AG08395 (cell line): Measurements from ENCODE around the gene RNASEH2A.

Source experiments
- DNase-seq: peaks from one replicate; pipeline ENCODE4 v3.0.0; 2012; ENCODE audit warnings: mixed read lengths, low spot score

The RNASEH2A gene

DNA sequence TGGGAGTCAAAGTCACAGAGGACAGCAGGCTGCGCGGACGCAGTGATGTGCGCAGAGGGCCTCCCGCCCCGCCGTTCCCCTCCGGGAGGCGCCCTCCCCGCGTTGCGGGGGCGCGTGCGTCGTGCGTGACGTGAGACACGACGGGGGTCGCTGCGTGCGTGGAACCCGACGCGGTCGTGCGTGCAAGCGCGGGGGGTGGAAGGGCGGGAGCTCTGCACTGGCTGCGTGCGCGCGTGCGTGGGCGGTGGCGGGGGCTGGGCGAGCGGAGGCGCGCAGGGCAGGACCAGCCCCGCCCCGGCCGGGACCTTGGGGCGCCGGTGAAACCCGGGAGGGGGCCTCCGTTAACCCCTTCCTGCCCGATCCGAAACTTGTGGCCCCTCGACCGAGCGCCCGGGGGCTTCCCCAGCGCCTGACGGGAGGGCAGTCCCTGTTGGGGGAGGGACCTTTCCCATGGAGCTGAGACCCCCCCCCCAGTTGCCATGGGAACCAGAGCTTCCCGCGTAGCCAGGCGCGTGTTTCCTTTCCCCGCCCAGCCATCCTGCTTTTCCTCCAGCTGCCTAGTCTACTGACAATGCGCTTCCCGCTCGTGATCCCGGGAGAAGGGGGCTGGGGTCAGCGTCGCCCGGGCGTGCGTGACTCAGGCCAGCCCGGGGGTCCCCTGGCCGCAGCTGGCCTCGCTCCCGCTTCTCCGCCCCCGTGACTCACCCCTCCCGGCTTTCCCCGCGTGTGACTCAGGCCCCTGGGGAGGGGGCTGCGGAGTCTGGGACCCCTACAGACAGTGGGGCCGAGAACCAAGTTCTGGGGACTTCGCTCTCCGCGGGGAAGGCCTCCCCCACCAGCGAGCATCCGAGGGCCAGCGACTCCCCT is 23.7 kb upstream of the RNASEH2A start:
- DNase-seq = peak; percentile 77

- no peak for DNase-seq
Measured at GRCh38 chr19:12783291-12783848, 23.0 kb upstream of the RNASEH2A start.

GRCh38 chr19:12783849-12784393 is 22.5 kb upstream of the RNASEH2A start:
- DNase-seq = no peak

GRCh38 chr19:12784394-12784870 is 22.0 kb upstream of the RNASEH2A start:
- DNase-seq = no peak

DNA sequence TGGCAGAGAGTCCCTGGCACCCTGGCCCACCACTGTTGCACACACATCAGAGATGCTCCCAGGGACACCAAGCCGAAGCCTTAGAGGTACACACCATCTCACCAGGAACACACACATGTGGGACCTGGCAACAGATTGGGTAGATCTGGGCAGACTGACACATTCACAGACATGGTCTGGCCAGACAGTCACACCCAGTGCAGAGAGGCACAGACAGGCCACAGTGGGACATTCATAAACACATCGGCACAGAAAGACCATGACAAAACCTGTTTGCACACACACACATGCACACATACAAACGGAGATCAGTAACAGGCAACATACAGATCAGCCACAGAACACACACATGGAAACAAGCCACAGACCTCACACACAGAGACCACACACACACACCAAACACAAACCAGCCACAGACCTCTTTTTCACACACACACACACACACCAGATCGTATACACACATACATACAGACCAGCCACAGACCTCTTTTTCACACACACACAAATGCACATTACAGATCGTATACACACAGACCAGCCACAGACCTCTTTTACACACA is 21.4 kb upstream of the RNASEH2A start:
- DNase-seq = no peak

GRCh38 chr19:12785431-12786031 is 20.9 kb upstream of the RNASEH2A start:
- no peak for DNase-seq

DNA sequence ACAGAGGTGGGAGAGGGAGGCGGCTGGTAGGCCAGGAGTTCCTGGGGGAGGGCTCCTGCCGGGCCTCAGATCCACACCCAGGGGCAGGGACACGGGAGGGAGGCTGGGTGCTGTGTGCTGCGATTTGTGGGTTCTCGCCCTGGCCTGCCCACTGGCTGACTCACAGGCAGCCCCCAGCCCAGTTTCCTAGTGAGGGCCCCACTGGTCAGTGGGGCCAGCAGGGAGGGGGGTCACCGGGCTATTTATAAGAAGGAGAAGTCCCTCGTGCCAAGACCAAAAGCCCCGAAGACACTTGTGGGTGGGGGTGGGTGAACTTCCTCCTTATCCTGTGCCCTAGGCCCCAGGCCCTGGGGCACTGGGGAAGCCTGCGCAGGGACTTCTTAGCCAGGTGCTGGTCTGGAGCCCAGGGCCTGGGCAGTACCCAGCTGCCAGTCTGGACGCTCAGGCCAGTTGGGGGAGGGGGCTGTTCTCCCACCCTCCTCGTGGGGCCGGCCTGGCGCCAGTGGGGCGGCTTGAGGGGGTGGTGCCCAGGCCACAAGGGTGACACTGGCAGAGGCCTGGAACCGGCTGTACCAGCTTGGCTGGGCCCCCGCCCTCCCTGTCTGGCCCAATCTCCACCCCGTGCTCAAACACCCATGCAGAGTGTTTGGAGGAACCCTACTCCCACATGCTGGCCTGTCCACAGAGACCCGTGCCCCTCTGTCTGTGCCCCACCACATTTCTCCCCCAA is 20.1 kb upstream of the RNASEH2A start:
- no peak for DNase-seq

GRCh38 chr19:12786952-12787351 is 19.4 kb upstream of the RNASEH2A start:
- DNase-seq = no peak

DNA sequence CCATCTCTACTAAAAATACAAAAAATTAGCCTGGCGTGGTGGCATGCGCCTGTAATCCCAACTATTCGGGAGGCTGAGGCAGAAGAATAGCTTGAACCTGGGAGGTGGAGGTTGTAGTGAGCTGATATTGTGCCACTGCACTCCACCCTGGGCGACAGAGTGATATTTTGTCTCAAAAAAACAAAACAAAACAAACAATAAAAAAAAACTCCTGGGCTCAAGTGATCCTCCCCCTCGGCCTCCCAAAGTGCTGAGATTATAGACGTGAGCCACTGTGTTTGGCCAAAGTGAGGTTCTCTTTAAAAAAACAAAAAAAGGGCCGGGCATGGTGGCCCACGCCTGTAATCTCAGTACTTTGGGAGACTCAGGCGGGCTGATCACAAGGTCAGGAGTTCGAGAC is 18.9 kb upstream of the RNASEH2A start:
- no peak for DNase-seq

DNA sequence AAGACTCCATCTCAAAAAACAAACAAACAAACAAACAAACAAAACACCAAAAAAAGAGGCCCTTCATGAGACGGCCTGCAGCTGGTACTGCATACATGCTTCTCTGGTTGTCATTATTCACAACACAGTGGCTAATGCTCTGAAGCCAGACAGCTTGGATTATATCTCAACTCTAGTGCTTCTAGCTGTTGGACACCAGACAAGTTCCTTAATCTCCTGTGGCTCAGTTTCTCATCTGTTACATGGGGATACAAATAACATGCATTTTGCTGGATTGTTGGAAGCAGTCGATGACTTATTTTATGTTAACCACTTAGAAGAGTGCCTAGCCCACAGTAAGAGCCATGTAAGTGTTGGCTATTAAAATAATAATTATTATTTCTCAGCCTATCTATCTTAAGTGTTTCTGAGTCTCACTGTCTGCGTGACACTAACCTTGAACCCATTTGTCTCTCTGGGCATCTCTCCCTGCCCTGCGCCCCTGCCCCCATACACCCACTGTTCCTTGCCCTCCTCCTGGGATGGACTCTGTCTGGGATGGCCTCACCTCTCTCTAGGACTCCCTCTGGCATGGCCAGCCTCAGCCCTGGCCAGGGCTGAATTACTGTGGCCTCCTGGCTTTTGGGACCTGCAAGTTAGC is 18.2 kb upstream of the RNASEH2A start:
- DNase-seq = no peak

- DNase-seq = peak; percentile 55
Measured at GRCh38 chr19:12788682-12789097, 17.7 kb upstream of the RNASEH2A start.

DNA sequence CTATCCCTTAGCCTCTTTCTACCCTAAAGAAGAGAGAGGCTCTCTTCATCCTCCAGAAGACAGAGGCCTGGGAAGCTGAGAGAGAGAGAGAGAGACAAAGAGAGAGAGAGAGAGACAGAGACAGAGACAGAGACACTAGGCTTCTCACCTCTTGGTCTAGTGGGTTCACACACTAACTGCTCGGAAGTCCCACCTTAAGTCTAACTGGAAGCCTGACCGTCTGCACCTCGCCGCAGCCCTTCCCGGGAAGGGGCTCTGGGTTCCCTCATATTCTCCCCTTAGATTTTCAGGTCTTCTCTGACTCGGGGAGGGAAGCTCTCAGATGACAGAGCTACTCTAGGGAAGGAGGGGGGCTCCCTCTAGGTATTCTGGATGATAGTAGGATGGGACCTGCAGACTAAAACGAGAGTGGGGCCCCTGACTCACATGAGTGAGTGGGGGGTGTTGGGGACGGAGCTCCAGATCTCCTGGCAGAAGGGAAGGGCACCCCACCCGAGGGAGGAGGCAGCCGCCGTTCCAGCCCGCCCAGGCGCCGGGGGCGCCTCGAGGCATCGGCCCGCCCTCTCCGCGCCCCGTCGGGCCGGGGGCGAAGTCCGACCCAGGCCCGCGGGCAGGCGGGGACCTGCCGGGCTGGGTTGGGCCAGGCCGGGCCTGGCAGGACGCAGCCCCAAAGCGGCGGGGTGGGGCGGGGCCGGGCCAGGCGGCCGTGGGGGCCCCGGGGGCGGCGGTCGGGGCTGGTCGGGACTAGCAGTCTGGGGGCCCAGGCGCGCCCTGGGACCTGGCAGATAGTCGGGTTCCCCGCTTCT is 17.1 kb upstream of the RNASEH2A start:
- DNase-seq = peak; percentile 3

DNA sequence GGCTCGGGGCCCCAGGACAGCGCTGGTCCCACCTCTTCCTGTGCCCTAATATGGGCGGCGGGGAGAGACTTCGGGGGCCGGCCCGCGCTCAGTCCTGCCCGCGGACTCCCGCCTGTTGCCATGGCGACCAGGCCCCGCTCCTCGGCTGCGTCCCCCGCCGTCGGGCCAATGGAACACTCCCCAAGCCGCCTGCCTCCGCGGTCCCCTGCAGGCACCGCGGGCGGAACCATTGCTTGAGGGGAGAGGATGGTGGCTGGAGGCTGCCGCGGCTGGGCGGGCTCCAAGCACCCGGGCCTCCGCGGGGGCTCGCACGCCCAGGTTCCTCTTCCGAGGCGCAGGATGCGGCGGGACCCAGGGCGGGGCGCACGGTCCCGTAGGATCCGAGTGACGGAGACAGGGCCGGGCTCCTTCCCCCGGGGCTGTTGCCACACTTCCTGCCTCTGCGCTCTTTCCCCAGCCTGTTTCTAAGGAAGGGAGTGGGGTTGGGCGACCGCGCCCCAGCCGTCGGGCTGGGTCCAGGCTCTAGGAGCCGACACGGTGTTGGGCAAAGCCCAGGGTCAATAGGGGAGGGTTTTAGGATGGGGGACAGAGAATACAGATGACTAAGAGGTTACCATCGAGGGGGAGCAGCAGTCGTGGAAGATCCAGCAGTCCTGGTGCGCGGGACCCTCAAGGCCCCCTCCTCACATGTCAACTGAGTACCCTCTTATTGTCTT is 16.3 kb upstream of the RNASEH2A start:
- DNase-seq = peak; percentile 95

DNA sequence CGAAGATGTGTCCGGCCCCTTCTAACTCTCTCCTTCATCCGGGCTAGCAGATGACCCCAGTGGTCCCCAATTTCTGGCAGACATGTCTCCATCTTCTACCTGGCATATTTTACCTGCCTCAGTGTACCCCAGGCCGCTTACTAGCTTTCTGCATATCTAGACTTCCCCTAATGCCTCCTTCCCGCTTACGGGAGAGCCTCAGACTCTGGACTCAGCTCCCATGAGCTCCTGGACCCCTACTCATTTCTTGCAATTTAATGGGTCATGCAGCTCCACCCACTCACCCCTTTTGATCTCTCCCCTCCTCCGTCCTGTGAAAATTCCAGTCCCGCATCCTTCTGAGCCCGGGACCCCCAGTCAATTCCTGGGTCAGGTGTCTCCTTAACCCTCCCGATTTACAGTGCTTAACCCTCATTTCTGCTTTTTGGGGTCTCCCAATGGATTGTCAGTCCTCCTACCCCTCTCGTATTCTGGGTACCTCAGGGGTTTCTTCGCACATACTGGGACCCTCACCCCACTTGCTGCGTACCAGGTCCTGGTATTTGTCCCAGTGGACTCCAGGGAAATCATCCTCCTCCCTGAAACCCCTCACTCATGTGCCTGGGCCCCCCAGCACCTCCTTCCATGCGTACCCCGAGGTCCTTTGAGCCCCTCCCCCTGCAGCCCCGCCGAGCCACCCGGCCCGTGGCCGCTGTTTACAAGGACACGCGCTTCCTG is 15.6 kb upstream of the RNASEH2A start:
- DNase-seq = peak; percentile 1

DNA sequence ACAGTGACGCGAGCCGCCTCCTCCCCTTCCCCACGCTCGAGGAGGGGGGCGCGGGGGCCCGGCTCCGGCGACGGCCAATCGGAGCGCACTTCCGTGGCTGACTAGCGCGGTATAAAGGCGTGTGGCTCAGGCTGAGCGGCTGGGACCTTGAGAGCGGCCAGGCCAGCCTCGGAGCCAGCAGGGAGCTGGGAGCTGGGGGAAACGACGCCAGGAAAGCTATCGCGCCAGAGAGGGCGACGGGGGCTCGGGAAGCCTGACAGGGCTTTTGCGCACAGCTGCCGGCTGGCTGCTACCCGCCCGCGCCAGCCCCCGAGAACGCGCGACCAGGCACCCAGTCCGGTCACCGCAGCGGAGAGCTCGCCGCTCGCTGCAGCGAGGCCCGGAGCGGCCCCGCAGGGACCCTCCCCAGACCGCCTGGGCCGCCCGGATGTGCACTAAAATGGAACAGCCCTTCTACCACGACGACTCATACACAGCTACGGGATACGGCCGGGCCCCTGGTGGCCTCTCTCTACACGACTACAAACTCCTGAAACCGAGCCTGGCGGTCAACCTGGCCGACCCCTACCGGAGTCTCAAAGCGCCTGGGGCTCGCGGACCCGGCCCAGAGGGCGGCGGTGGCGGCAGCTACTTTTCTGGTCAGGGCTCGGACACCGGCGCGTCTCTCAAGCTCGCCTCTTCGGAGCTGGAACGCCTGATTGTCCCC is 14.9 kb upstream of the RNASEH2A start, which contains the start of gene JUNB:
Gene JUNB, plus strand, starts transcription at position 142 of the 706 bp plus-strand sequence. Its CDS starts 286 bp downstream, at position 428.
- peak; percentile 93 for DNase-seq

DNA sequence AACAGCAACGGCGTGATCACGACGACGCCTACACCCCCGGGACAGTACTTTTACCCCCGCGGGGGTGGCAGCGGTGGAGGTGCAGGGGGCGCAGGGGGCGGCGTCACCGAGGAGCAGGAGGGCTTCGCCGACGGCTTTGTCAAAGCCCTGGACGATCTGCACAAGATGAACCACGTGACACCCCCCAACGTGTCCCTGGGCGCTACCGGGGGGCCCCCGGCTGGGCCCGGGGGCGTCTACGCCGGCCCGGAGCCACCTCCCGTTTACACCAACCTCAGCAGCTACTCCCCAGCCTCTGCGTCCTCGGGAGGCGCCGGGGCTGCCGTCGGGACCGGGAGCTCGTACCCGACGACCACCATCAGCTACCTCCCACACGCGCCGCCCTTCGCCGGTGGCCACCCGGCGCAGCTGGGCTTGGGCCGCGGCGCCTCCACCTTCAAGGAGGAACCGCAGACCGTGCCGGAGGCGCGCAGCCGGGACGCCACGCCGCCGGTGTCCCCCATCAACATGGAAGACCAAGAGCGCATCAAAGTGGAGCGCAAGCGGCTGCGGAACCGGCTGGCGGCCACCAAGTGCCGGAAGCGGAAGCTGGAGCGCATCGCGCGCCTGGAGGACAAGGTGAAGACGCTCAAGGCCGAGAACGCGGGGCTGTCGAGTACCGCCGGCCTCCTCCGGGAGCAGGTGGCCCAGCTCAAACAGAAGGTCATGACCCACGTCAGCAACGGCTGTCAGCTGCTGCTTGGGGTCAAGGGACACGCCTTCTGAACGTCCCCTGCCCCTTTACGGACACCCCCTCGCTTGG is 14.1 kb upstream of the RNASEH2A start:
- DNase-seq = peak; percentile 2

DNA sequence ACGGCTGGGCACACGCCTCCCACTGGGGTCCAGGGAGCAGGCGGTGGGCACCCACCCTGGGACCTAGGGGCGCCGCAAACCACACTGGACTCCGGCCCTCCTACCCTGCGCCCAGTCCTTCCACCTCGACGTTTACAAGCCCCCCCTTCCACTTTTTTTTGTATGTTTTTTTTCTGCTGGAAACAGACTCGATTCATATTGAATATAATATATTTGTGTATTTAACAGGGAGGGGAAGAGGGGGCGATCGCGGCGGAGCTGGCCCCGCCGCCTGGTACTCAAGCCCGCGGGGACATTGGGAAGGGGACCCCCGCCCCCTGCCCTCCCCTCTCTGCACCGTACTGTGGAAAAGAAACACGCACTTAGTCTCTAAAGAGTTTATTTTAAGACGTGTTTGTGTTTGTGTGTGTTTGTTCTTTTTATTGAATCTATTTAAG is 13.5 kb upstream of the RNASEH2A start:
- no peak for DNase-seq
